ENCODE results near the gene LSR.
"Not testable (repeated sequence)": the region's sequence is repeated elsewhere in the genome, so short reads cannot be mapped to it uniquely, and the experiment has no call there.

The LSR gene

DNA sequence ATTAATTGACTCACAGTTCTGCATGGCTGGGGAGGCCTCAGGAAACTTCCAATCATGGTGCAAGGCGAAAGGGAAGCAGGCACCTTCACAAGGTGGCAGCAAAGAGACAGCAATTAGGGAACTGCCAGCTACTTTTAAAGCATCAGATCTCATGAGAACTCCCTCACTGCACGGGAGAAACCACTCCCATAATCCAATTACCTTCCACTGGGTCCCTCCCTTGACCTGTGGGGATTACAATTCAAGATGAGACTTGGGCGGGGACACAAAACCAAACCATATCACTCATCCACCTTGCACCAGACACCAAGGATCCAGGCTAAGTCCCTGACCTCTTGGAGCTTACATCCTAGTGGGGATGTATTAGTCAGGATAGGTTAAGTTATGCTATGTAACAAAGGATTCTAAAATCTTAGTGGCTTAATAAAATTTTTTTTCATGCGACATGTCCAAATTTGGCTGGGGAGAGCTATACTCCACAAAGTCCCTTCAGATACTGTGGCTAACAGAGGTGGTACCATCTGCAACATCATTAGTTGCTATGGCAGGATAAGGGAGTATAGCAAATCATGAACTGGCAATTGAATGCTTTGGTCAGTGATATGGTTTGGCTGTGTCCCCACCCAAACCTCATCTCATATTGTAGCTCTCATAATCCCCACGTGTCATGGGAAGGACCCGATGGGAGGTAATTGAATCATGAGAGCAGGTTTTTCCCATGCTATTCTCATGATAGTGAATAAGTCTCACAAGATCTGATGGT lies 12.0 kb upstream of the LSR start:
- Histone ChIP-seq H3K36me3 (ENCODE audit: control insufficient read depth, low read depth, low read length) (no peaks in the 10 kb centered on the region), H3K4me3 (ENCODE audit: low read length) (no peak overlapping the region), H3K27ac (ENCODE audit: low read length) (no peak overlapping the region), H3K9me3 (ENCODE audit: control insufficient read depth, low read depth, low read length) (no peaks in the 10 kb centered on the region), H3K27me3 (ENCODE audit: control insufficient read depth, insufficient read depth, low read length) (no peaks in the 10 kb centered on the region), H3K9ac (ENCODE audit: low read length) (no peak overlapping the region), H3K4me1 (ENCODE audit: control insufficient read depth, low read depth, low read length) (no peaks in the 10 kb centered on the region)

DNA sequence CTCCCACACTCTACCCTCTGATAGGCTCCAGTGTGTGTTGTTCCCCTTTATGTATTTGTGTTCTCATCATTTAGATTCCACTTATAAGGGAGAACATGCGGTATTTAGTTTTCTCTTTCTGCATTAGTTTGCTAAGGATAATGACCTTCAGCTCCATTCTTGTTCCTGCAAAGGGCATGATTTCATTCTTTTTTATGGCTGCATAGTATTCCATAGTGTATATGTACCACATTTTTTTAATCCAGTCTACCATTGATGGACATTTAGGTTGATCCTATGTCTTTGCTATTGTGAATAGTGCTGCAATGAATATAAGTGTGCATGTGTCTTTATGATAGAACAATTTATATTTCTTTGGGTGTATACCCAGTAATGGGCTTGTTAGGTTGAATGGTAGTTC lies 9.2 kb upstream of the LSR start:
- H3K4me3 ChIP-seq (ENCODE audit: low read length); H3K27ac ChIP-seq (ENCODE audit: low read length); H3K9ac ChIP-seq (ENCODE audit: low read length); H3K4me1 ChIP-seq (ENCODE audit: control insufficient read depth, low read depth, low read length); H3K36me3 ChIP-seq (ENCODE audit: control insufficient read depth, low read depth, low read length); H3K27me3 ChIP-seq (ENCODE audit: control insufficient read depth, insufficient read depth, low read length); H3K9me3 ChIP-seq (ENCODE audit: control insufficient read depth, low read depth, low read length): not testable (repeated sequence)

DNA sequence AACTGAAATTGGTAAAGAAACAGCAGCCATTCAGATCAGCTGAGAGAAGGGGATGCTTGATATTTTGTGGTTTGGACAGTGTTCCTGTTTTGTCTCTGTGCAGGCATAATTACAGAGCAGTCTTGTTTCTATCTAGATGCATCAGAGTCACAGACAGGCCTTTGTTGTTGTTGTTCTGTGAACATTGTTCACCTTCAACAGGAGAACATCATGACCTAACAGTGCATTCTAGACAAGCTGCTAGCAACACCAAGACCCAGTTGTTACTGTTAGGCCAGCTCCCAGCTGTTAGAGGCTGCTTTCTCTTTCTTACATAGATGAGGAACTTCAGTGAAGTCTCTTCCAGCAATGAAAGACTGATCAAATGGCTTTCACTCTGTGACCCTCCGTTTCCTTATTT lies 8.5 kb upstream of the LSR start:
- H3K27ac ChIP-seq (ENCODE audit: low read length), result no peak overlapping the region
- no peak overlapping the region for H3K9ac ChIP-seq (ENCODE audit: low read length)
- no peaks in the 10 kb centered on the region for H3K36me3 ChIP-seq (ENCODE audit: control insufficient read depth, low read depth, low read length)
- no peak overlapping the region for H3K4me3 ChIP-seq (ENCODE audit: low read length)
- H3K4me1 ChIP-seq (ENCODE audit: control insufficient read depth, low read depth, low read length), result no peaks in the 10 kb centered on the region
- no peaks in the 10 kb centered on the region for H3K9me3 ChIP-seq (ENCODE audit: control insufficient read depth, low read depth, low read length)
- no peaks in the 10 kb centered on the region for H3K27me3 ChIP-seq (ENCODE audit: control insufficient read depth, insufficient read depth, low read length)

DNA sequence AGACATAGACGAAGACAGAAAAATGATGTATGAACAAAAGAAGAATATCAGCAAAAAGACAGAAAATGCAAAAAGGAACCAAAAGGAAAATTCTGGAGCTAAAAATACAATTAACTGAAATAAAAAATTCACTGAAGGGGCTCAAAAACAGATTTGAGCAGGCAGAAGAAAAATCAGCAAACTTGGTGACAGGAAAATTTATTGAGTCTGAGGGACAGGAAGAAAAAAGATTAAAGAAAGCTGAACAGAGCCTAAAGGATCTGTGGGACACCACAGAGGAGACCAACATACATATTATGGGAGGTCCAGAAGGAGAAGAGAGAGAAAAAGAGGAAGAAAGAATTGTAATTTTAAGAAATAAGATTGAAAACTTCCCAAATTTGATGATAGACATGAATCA lies 7.4 kb upstream of the LSR start:
- H3K4me1 ChIP-seq (ENCODE audit: control insufficient read depth, low read depth, low read length), result no peaks in the 10 kb centered on the region
- H3K27ac ChIP-seq (ENCODE audit: low read length), result no peak overlapping the region
- H3K9ac ChIP-seq (ENCODE audit: low read length), result no peak overlapping the region
- no peaks in the 10 kb centered on the region for H3K27me3 ChIP-seq (ENCODE audit: control insufficient read depth, insufficient read depth, low read length)
- H3K4me3 ChIP-seq (ENCODE audit: low read length), result no peak overlapping the region
- no peaks in the 10 kb centered on the region for H3K9me3 ChIP-seq (ENCODE audit: control insufficient read depth, low read depth, low read length)
- no peaks in the 10 kb centered on the region for H3K36me3 ChIP-seq (ENCODE audit: control insufficient read depth, low read depth, low read length)

DNA sequence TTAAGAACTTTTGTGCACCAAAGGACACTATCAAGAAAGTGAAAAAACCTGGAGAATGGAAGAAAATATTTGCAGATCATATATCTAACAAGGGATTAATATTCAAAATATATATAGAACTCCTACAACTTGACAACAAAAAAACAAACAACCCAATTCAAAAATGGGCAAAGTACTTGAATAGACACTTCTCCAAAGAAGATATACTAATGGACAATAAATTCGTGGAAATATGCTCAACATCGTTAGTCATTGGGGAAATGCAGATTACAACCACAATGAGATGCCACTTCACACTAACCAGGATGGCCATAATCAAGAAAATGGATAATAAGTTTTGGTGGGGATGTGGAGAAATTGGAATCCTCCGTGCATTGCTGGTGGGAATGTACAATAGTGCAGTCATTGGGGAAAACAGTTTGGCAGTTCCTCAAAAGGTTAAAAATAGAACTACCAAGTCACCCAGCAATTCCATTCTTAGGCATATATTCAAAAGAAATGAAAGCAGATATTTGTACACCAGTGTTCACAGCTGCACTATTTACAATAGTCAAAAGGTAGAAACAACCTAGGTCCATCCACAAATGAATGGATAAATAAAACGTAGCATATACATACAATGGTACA lies 2.2 kb upstream of the LSR start:
- no peak overlapping the region for H3K27ac ChIP-seq (ENCODE audit: low read length)
- no peaks in the 10 kb centered on the region for H3K27me3 ChIP-seq (ENCODE audit: control insufficient read depth, insufficient read depth, low read length)
- peak overlapping the region; percentile 91 for H3K9ac ChIP-seq (ENCODE audit: low read length)
- peaks cover 12% of the 10 kb centered on the region for H3K36me3 ChIP-seq (ENCODE audit: control insufficient read depth, low read depth, low read length)
- peaks cover 10% of the 10 kb centered on the region for H3K4me1 ChIP-seq (ENCODE audit: control insufficient read depth, low read depth, low read length)
- H3K4me3 ChIP-seq (ENCODE audit: low read length), result peak overlapping the region; percentile 93
- no peaks in the 10 kb centered on the region for H3K9me3 ChIP-seq (ENCODE audit: control insufficient read depth, low read depth, low read length)

DNA sequence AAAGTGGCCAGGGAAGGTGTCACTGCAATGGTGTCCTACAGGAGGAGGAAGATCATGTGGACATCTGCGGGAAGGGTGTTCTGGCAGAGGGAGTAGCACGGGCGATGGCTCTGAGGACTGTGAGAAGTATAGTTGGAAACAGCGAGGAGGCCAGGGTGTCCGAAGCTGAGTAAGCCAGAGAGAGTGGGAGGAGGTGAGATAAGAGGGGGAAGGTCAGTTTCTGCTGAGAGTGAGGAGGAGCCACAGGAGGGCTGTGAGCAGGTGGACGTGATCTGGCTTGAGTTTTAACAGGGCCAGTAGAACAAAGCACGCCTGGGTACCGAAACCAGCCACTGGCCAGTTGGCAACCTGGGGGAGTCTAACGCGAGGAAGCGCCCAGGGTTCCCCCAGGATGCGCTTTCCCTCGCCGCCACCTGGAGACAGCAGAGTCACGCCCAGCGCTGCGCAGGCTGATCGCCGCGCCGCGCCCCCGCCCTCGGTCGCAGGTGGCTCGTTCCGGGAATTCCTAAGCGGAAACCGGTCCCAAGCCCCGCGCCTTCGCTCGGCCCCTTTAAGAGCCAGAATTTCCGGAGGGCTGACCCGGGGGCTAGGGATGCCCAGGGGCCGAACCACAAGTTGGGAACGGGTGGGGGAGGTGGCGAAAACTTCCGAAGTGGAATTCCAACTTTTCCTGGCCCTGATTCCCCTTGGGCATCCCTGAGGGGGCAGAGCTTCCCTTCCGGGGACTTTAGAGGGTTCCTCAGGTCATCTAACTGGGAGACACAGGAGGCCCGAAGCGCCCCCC lies 1.1 kb upstream of the LSR start:
- peak overlapping the region; percentile 99 for H3K27ac ChIP-seq (ENCODE audit: low read length)
- H3K9ac ChIP-seq (ENCODE audit: low read length), result peak overlapping the region; percentile 91
- no peaks in the 10 kb centered on the region for H3K9me3 ChIP-seq (ENCODE audit: control insufficient read depth, low read depth, low read length)
- peaks cover 13% of the 10 kb centered on the region for H3K36me3 ChIP-seq (ENCODE audit: control insufficient read depth, low read depth, low read length)
- H3K4me1 ChIP-seq (ENCODE audit: control insufficient read depth, low read depth, low read length), result peaks cover 10% of the 10 kb centered on the region
- peak overlapping the region; percentile 93 for H3K4me3 ChIP-seq (ENCODE audit: low read length)
- no peaks in the 10 kb centered on the region for H3K27me3 ChIP-seq (ENCODE audit: control insufficient read depth, insufficient read depth, low read length)

DNA sequence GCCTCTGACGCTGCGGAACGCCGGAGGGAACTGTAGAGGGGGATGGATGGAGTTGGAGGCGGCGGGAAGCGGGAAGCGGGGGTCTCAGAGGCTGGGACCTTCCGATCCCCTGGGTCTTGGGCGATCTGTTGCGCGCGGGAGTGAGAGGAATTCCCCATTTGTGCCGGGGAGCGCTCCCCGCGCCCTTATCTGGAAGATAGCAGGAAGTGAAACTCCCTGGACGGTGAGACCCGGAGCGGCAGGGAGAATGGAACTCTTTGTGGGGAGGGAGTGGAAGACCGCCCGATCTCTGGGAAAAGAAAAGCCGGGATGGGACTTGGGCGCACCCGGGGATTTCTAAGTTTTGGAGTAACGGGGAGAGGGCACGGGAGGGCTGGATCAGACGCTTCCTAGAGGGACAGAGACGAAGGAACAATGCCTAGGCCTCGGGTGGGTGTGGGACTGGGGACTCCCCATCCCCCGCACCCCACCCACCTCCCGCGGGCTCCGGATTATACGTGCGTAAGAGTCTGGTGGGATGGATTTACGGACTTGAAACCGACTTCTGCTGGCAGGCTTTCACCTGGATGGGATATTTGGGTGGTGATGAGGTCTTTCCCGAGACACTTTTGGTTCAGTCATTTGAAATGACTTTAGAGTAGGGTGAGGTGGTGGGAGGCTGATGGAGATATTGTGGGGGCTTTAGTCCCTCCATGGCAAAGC lies 495 bp downstream of the LSR start:
- H3K27ac ChIP-seq (ENCODE audit: low read length), result peak overlapping the region; percentile 99
- peak overlapping the region; percentile 91 for H3K9ac ChIP-seq (ENCODE audit: low read length)

DNA sequence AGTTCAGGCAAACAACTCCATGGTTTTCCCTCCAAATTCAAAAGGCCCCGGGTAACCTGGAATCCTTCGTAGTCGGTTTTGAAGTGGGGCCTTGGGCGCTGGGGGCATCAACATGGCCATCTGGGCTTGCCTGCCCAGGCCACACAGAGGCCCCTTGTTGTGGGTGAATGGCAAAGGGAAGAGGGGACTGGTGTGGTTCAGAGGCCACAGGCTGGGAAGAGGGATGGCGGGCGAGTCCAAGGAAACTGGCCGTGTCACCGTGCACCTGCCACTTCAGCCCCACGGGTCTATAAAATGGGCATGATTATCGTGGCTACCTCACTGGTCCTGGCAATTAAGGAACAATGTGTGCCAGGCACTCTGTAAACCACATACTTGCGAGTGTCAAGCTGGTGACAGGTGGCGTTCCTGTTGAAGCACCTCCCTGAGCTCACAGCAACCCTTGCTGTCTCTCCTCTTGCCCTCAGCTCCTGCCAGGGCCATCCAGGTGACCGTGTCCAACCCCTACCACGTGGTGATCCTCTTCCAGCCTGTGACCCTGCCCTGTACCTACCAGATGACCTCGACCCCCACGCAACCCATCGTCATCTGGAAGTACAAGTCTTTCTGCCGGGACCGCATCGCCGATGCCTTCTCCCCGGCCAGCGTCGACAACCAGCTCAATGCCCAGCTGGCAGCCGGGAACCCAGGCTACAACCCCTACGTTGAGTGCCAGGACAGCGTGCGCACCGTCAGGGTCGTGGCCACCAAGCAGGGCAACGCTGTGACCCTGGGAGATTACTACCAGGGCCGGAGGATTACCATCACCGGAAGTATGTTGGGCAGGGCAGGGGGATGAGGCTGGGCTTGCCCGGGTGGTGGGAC lies 1.3 kb downstream of the LSR start:
- peak overlapping the region; percentile 93 for H3K4me3 ChIP-seq (ENCODE audit: low read length)
- H3K4me1 ChIP-seq (ENCODE audit: control insufficient read depth, low read depth, low read length), result peaks cover 16% of the 10 kb centered on the region
- no peak overlapping the region for H3K27ac ChIP-seq (ENCODE audit: low read length)
- no peaks in the 10 kb centered on the region for H3K9me3 ChIP-seq (ENCODE audit: control insufficient read depth, low read depth, low read length)
- H3K36me3 ChIP-seq (ENCODE audit: control insufficient read depth, low read depth, low read length), result peaks cover 24% of the 10 kb centered on the region
- H3K27me3 ChIP-seq (ENCODE audit: control insufficient read depth, insufficient read depth, low read length), result no peaks in the 10 kb centered on the region
- peak overlapping the region; percentile 91 for H3K9ac ChIP-seq (ENCODE audit: low read length)

More for the DNA sequence above, 495 bp downstream of the LSR start:
- H3K36me3 ChIP-seq (ENCODE audit: control insufficient read depth, low read depth, low read length), result peaks cover 16% of the 10 kb centered on the region
- H3K9me3 ChIP-seq (ENCODE audit: control insufficient read depth, low read depth, low read length), result no peaks in the 10 kb centered on the region
- H3K4me1 ChIP-seq (ENCODE audit: control insufficient read depth, low read depth, low read length), result peaks cover 16% of the 10 kb centered on the region
- H3K27me3 ChIP-seq (ENCODE audit: control insufficient read depth, insufficient read depth, low read length), result no peaks in the 10 kb centered on the region
- peak overlapping the region; percentile 93 for H3K4me3 ChIP-seq (ENCODE audit: low read length)

DNA sequence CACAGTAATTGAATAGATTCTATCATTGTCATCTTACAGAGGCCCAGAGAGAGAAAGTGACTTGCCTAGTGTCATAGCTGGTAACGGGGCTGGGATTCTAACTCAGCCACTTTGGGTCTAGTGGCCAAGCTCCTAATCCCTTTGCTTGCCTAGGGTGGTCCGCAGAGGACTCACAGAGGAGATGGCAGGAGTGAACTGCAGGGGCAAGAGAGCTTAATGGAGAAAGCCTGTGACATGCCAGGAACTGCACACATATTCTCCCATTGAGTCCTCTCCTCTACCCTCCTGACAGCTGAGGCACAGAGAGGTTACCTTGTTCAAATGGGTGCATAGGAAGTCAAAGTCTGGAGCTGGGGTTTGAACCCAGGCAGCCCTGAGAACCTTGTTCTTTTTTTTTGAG lies 2.7 kb downstream of the LSR start:
- Histone ChIP-seq H3K4me1 (ENCODE audit: control insufficient read depth, low read depth, low read length) (peaks cover 16% of the 10 kb centered on the region), H3K27me3 (ENCODE audit: control insufficient read depth, insufficient read depth, low read length) (no peaks in the 10 kb centered on the region), H3K9me3 (ENCODE audit: control insufficient read depth, low read depth, low read length) (no peaks in the 10 kb centered on the region), H3K27ac (ENCODE audit: low read length) (no peak overlapping the region), H3K4me3 (ENCODE audit: low read length) (no peak overlapping the region), H3K36me3 (ENCODE audit: control insufficient read depth, low read depth, low read length) (peaks cover 33% of the 10 kb centered on the region), H3K9ac (ENCODE audit: low read length) (no peak overlapping the region)

DNA sequence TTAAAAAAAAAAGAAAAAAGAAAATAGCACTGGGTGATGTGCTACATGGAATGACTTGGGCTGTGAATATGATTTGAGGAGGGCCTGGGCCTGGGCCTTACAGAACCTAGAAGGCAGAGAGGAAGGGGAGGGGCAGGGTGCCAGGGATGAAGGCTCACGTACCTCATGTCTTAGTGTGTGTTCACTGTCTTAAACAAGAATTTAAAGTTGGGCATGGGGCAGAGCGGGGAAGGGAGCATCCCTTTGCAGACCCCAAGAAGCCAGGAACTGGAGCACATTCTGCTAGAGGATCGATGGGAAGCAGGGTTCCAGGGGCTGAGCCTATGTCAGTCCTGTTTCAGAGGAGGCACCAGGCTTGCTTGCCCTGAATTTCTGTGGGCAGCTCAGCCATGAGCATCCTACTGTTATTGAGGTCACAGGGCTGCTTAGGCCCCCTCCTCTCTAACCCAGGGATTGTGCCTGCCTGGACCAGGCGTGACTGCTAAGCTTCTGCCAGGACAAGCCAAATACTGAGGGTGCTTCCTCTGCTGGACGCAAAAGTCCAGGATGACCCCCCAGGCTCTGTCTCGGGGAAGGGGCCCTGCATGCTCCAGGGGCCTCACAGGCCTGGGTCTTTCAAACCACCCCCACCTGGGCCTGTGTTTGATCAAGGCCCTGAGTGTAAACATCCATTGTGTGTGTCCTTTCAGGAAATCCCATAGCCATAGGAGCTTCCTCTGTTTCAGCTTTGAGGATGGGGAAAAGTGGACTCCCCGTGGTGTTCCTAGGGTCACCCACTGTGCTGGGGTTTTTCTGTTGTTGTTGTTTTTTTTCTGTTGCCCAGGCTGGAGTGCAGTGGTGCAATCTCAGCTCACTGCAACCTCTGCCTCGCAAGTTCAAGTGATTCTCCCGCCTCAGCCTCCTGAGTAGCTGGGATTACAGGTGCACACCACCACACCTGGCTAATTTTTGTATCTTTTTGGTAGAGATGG lies 4.8 kb downstream of the LSR start:
- H3K4me3 ChIP-seq (ENCODE audit: low read length), result no peak overlapping the region
- no peak overlapping the region for H3K9ac ChIP-seq (ENCODE audit: low read length)
- peaks cover 38% of the 10 kb centered on the region for H3K36me3 ChIP-seq (ENCODE audit: control insufficient read depth, low read depth, low read length)
- H3K9me3 ChIP-seq (ENCODE audit: control insufficient read depth, low read depth, low read length), result no peaks in the 10 kb centered on the region
- H3K4me1 ChIP-seq (ENCODE audit: control insufficient read depth, low read depth, low read length), result peaks cover 6% of the 10 kb centered on the region
- no peak overlapping the region for H3K27ac ChIP-seq (ENCODE audit: low read length)
- H3K27me3 ChIP-seq (ENCODE audit: control insufficient read depth, insufficient read depth, low read length), result no peaks in the 10 kb centered on the region
